ENCODE data around the gene CAMSAP3.

Gene CAMSAP3

GRCh38 chr19:7614859-7615741 is 19.4 kb downstream of the CAMSAP3 start:
- DNase-seq, result no peak

- DNase-seq, result no peak
Observed at GRCh38 chr19:7617172-7617571, 21.5 kb downstream of the CAMSAP3 start.

GRCh38 chr19:7617735-7618134 is 22.1 kb downstream of the CAMSAP3 start:
- DNase-seq, result no peak

- DNase-seq, result no peak
Observed at GRCh38 chr19:7618348-7618747, 22.7 kb downstream of the CAMSAP3 start.

- no peak for DNase-seq
Observed at GRCh38 chr19:7618771-7619510, 23.3 kb downstream of the CAMSAP3 start.

- no peak for DNase-seq
Observed at GRCh38 chr19:7619671-7620441, 24.2 kb downstream of the CAMSAP3 start.

- no peak for DNase-seq
Observed at GRCh38 chr19:7620442-7621412, 25.1 kb downstream of the CAMSAP3 start.

GRCh38 chr19:7622933-7623685 is 27.4 kb downstream of the CAMSAP3 start:
- no peak for DNase-seq

- no peak for DNase-seq
Observed at GRCh38 chr19:7623725-7624603, 28.3 kb downstream of the CAMSAP3 start.

- no peak for DNase-seq
Observed at GRCh38 chr19:7624810-7625209, 29.1 kb downstream of the CAMSAP3 start.

- no peak for DNase-seq
Observed at GRCh38 chr19:7625763-7626372, 30.2 kb downstream of the CAMSAP3 start.

GRCh38 chr19:7627166-7627565 is 31.5 kb downstream of the CAMSAP3 start:
- DNase-seq, result no peak

- DNase-seq, result no peak
Observed at GRCh38 chr19:7628589-7629311, 33.1 kb downstream of the CAMSAP3 start.

GRCh38 chr19:7629347-7630054 is 33.8 kb downstream of the CAMSAP3 start, which contains the start of the genes PET100 and XAB2:
Gene PET100, plus strand, starts transcription at chr19:7629793. Its CDS starts 41 bp downstream, at chr19:7629834.
Gene XAB2, minus strand, starts transcription at chr19:7629545. Its CDS starts 18 bp downstream, at chr19:7629527.
- peak; percentile 99 for DNase-seq

GRCh38 chr19:7631577-7631976 is 35.9 kb downstream of the CAMSAP3 start:
- DNase-seq, result no peak

GRCh38 chr19:7632340-7633203 is 36.9 kb downstream of the CAMSAP3 start:
- no peak for DNase-seq

GRCh38 chr19:7633698-7634097 is 38.0 kb downstream of the CAMSAP3 start, which contains the start of gene PCP2:
Gene PCP2, minus strand, starts transcription at chr19:7633719. Its CDS starts 262 bp downstream, at chr19:7633457.
- no peak for DNase-seq

All from fibroblast of upper back skin (primary cell).